Measurements from ENCODE around the gene EBNA1BP2. TPM values are rescaled to one million over a fixed set of nuclear protein-coding genes. Genes with fewer than 3 reads are reported as not detected.
"Not testable (repeated sequence)": the region's sequence is repeated elsewhere in the genome, so short reads cannot be mapped to it uniquely, and the experiment has no call there.

EBNA1BP2 gene
- 51.8 TPM for polyA plus RNA-seq (2013)

DNA sequence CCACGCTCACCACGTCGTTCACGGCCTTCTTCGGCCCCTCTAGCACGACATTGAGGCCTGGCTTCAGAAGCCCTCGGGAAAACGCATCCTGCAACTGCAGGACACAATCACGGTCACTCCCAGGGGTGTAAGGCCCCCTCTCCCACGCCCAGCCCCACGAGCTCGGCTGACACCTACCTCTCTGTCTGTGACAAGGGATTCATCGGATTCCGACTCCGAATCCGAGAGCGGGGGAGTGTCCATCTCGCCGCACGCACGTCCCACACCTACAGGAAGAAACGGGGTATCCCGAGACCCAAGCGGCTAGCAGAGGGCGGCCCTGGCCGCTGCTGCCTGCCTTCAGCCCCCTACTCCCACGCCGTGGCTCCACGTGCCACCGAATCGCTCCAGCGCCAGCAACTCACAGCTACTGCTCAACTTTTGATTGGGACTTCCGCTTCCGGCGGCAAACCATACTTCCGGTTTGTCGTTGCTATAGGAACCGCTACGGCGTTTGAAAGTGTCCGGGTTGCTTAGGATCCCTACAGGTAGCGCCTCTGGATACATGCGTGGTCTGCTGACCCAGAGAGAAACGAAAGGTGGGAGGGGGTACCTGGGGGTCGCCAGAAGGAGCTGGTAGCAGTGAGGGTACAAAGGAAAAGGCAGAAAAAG is at the start of gene EBNA1BP2, which contains the start of gene CFAP57:
Gene EBNA1BP2 (minus strand): TSS at position 415 of the 651 bp plus-strand sequence. CDS start 172 bp downstream, at position 243.
Gene CFAP57 (plus strand): TSS at position 455 of the 651 bp plus-strand sequence. CDS start 424 bp downstream, outside the sequence.
- POLR2A ChIA-PET = interaction anchor here (0.6 to 0.7 kb wide), 2 partner anchors 12 to 24 kb away, joined by 3 to 4 read pairs; no protein-coding TSS in a partner anchor
- no peaks in the 10 kb centered on the region for H3K9me3 ChIP-seq (ENCODE audit: control extremely low read depth in 1 of 5, control insufficient read depth in 4 of 5, insufficient read depth in 2 of 5, low read depth in 1 of 5, low read length in 4 of 5)
- CTCF ChIA-PET = interaction anchor here (0.6 kb wide), 1 partner anchor 228 kb away, joined by 3 read pairs; no protein-coding TSS in a partner anchor
- under 1% methylated on average over 34 of the region's 45 CpGs for WGBS (ENCODE audit: insufficient coverage)
- DNase-seq = peak; percentile 95 to 98 (median 97)
- peaks cover 0 to 3% (median 0%) of the 10 kb centered on the region in 5 experiments for H3K27me3 ChIP-seq (replicated peaks in 2 of 5; ENCODE audit: control insufficient read depth in 4 of 5, insufficient read depth in 5 of 5, low read length in 4 of 5)
- H3K4me1 ChIP-seq (ENCODE audit: control extremely low read depth in 1 of 4, control insufficient read depth in 4 of 4, insufficient read depth in 4 of 4, low read length in 3 of 4) = peaks cover 3 to 17% (median 12%) of the 10 kb centered on the region in 4 experiments
- H3K36me3 ChIP-seq (ENCODE audit: control insufficient read depth in 4 of 4, insufficient read depth in 4 of 4, low read length in 3 of 4) = peaks cover 2 to 33% (median 22%) of the 10 kb centered on the region in 4 experiments
- peak within 1 kb of the TSS; percentile 74 to 96 (median 88) for H3K4me3 ChIP-seq (ENCODE audit: control insufficient read depth in 1 of 7, extremely low read depth in 1 of 7, insufficient read depth in 4 of 7, low read depth in 2 of 7, low read length in 6 of 7)
- peak within 1 kb of the TSS; percentile 74 to 81 for H3K27ac ChIP-seq (ENCODE audit: insufficient read depth in 1 of 2, low read depth in 1 of 2, low read length in 2 of 2, poor library complexity in 1 of 2, severe bottlenecking in 2 of 2)

DNA sequence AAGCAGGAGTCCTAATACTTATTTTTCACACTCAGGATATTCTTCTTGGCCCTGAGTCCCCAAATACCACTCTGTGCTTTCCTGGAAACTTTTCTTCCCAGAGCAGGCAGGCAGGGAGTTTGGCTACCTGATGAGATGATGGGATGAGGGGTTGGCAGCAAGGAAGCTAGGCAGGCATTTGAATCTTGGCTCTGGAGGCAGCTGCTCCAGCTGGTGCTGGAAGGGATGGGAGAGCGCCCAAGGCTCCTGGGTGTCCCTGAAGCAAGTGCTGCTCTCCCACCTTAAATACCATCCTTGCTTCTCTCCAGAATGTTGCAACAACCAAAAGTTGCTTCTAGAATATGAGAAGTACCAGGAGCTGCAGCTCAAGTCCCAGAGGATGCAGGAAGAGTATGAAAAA is 49.7 kb upstream of the EBNA1BP2 start:
- DNase-seq = no peak
- Histone ChIP-seq H3K4me1 (ENCODE audit: control extremely low read depth in 1 of 4, control insufficient read depth in 4 of 4, insufficient read depth in 4 of 4, low read length in 3 of 4) (peaks cover 0 to 8% (median 2%) of the 10 kb centered on the region in 4 experiments), H3K4me3 (ENCODE audit: control insufficient read depth in 1 of 7, extremely low read depth in 1 of 7, insufficient read depth in 4 of 7, low read depth in 2 of 7, low read length in 6 of 7) (no peak overlapping the region), H3K27ac (ENCODE audit: insufficient read depth in 1 of 2, low read depth in 1 of 2, low read length in 2 of 2, poor library complexity in 1 of 2, severe bottlenecking in 2 of 2) (no peak overlapping the region), H3K27me3 (replicated peaks in 2 of 5; ENCODE audit: control insufficient read depth in 4 of 5, insufficient read depth in 5 of 5, low read length in 4 of 5) (no peaks in the 10 kb centered on the region), H3K9me3 (ENCODE audit: control extremely low read depth in 1 of 5, control insufficient read depth in 4 of 5, insufficient read depth in 2 of 5, low read depth in 1 of 5, low read length in 4 of 5) (no peaks in the 10 kb centered on the region), H3K36me3 (ENCODE audit: control insufficient read depth in 4 of 4, insufficient read depth in 4 of 4, low read length in 3 of 4) (no peaks in the 10 kb centered on the region)
- ChIA-PET POLR2A (no interaction called here), CTCF (interaction anchor here (4.1 kb wide), 1 partner anchor 192 kb away, joined by 19 read pairs; no protein-coding TSS in a partner anchor)
- WGBS (ENCODE audit: insufficient coverage) = 100% methylated on average over 1 of the region's 1 CpG

GRCh38 chr1:43220905-43221778 is 49.1 kb upstream of the EBNA1BP2 start:
- Histone ChIP-seq H3K9me3 (ENCODE audit: control extremely low read depth in 1 of 5, control insufficient read depth in 4 of 5, insufficient read depth in 2 of 5, low read depth in 1 of 5, low read length in 4 of 5) (no peaks in the 10 kb centered on the region), H3K4me3 (ENCODE audit: control insufficient read depth in 1 of 7, extremely low read depth in 1 of 7, insufficient read depth in 4 of 7, low read depth in 2 of 7, low read length in 6 of 7) (no peak overlapping the region), H3K27me3 (replicated peaks in 2 of 5; ENCODE audit: control insufficient read depth in 4 of 5, insufficient read depth in 5 of 5, low read length in 4 of 5) (no peaks in the 10 kb centered on the region), H3K36me3 (ENCODE audit: control insufficient read depth in 4 of 4, insufficient read depth in 4 of 4, low read length in 3 of 4) (no peaks in the 10 kb centered on the region), H3K4me1 (ENCODE audit: control extremely low read depth in 1 of 4, control insufficient read depth in 4 of 4, insufficient read depth in 4 of 4, low read length in 3 of 4) (peaks cover 0 to 8% (median 2%) of the 10 kb centered on the region in 4 experiments), H3K27ac (ENCODE audit: insufficient read depth in 1 of 2, low read depth in 1 of 2, low read length in 2 of 2, poor library complexity in 1 of 2, severe bottlenecking in 2 of 2) (no peak overlapping the region)
- POLR2A ChIA-PET = no interaction called here
- CTCF ChIA-PET = interaction anchor here (1.3 to 4.1 kb wide), 2 partner anchors 193 to 204 kb away, joined by 3 to 19 read pairs; no protein-coding TSS in a partner anchor
- DNase-seq = peak in 2 of 3 donors; percentile 47 to 52
- WGBS (ENCODE audit: insufficient coverage) = 63% methylated on average over 5 of the region's 7 CpGs

DNA sequence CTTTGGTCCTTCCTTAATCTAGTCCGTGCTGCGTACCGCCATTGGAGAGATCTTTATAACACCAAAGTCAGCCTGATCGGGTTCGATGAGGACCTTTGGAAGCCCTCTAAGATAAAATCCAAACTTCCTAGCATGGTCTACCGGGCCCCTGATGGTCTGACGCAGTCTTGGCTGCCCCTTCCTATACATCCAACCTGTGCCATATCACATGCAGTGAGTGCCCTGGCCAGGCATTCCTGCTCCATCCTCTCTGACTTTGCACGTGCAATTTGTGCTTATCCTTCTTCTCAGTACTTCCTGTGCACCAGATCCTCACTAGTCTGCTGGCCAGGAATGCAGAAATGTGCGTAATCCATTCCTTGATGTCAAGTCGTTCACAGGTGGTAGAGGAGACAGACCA is 45.7 kb upstream of the EBNA1BP2 start:
- H3K4me1 ChIP-seq (ENCODE audit: control extremely low read depth in 1 of 4, control insufficient read depth in 4 of 4, insufficient read depth in 4 of 4, low read length in 3 of 4) = peaks cover 0 to 8% (median 2%) of the 10 kb centered on the region in 4 experiments
- no peak overlapping the region for H3K27ac ChIP-seq (ENCODE audit: insufficient read depth in 1 of 2, low read depth in 1 of 2, low read length in 2 of 2, poor library complexity in 1 of 2, severe bottlenecking in 2 of 2)
- WGBS (ENCODE audit: insufficient coverage) = 85% methylated on average over 8 of the region's 10 CpGs
- no peak overlapping the region for H3K4me3 ChIP-seq (ENCODE audit: control insufficient read depth in 1 of 7, extremely low read depth in 1 of 7, insufficient read depth in 4 of 7, low read depth in 2 of 7, low read length in 6 of 7)
- H3K36me3 ChIP-seq (ENCODE audit: control insufficient read depth in 4 of 4, insufficient read depth in 4 of 4, low read length in 3 of 4) = no peaks in the 10 kb centered on the region
- H3K9me3 ChIP-seq (ENCODE audit: control extremely low read depth in 1 of 5, control insufficient read depth in 4 of 5, insufficient read depth in 2 of 5, low read depth in 1 of 5, low read length in 4 of 5) = no peaks in the 10 kb centered on the region
- ChIA-PET POLR2A (no interaction called here), CTCF (no interaction called here)
- DNase-seq = no peak
- H3K27me3 ChIP-seq (replicated peaks in 2 of 5; ENCODE audit: control insufficient read depth in 4 of 5, insufficient read depth in 5 of 5, low read length in 4 of 5) = no peaks in the 10 kb centered on the region

- Histone ChIP-seq H3K9me3 (ENCODE audit: control extremely low read depth in 1 of 5, control insufficient read depth in 4 of 5, insufficient read depth in 2 of 5, low read depth in 1 of 5, low read length in 4 of 5) (no peaks in the 10 kb centered on the region), H3K27me3 (replicated peaks in 2 of 5; ENCODE audit: control insufficient read depth in 4 of 5, insufficient read depth in 5 of 5, low read length in 4 of 5) (no peaks in the 10 kb centered on the region), H3K4me3 (ENCODE audit: control insufficient read depth in 1 of 7, extremely low read depth in 1 of 7, insufficient read depth in 4 of 7, low read depth in 2 of 7, low read length in 6 of 7) (no peak overlapping the region), H3K27ac (ENCODE audit: insufficient read depth in 1 of 2, low read depth in 1 of 2, low read length in 2 of 2, poor library complexity in 1 of 2, severe bottlenecking in 2 of 2) (no peak overlapping the region), H3K4me1 (ENCODE audit: control extremely low read depth in 1 of 4, control insufficient read depth in 4 of 4, insufficient read depth in 4 of 4, low read length in 3 of 4) (no peaks in the 10 kb centered on the region), H3K36me3 (ENCODE audit: control insufficient read depth in 4 of 4, insufficient read depth in 4 of 4, low read length in 3 of 4) (no peaks in the 10 kb centered on the region)
- WGBS (ENCODE audit: insufficient coverage) = 75% methylated on average over 4 of the region's 7 CpGs
- DNase-seq = no peak
- CTCF ChIA-PET = interaction anchor here (0.6 to 2.8 kb wide), 3 partner anchors 12 to 200 kb away, joined by 3 to 9 read pairs (median 3); no protein-coding TSS in a partner anchor
- POLR2A ChIA-PET = no interaction called here
Observed at GRCh38 chr1:43214501-43215444, 42.7 kb upstream of the EBNA1BP2 start.

DNA sequence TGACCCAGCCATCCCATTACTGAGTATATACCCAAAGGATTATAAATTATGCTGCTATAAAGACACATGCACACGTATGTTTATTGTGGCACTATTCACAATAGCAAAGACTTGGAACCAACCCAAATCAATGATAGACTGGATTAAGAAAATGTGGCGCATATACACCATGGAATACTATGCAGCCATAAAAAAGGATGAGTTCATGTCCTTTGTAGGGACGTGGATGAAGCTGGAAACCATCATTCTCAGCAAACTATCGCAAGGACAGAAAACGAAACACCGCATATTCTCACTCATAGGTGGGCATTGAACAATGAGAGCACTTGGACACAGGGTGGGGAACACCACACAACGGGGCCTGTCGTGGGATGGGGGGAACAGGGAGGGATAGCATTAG is 36.2 kb upstream of the EBNA1BP2 start:
- H3K4me1 ChIP-seq (ENCODE audit: control extremely low read depth in 1 of 4, control insufficient read depth in 4 of 4, insufficient read depth in 4 of 4, low read length in 3 of 4) = peaks cover 3 to 15% (median 12%) of the 10 kb centered on the region in 4 experiments
- DNase-seq; H3K27me3 ChIP-seq (replicated peaks in 2 of 5; ENCODE audit: control insufficient read depth in 4 of 5, insufficient read depth in 5 of 5, low read length in 4 of 5); POLR2A ChIA-PET; H3K27ac ChIP-seq (ENCODE audit: insufficient read depth in 1 of 2, low read depth in 1 of 2, low read length in 2 of 2, poor library complexity in 1 of 2, severe bottlenecking in 2 of 2); H3K9me3 ChIP-seq (ENCODE audit: control extremely low read depth in 1 of 5, control insufficient read depth in 4 of 5, insufficient read depth in 2 of 5, low read depth in 1 of 5, low read length in 4 of 5); H3K4me3 ChIP-seq (ENCODE audit: control insufficient read depth in 1 of 7, extremely low read depth in 1 of 7, insufficient read depth in 4 of 7, low read depth in 2 of 7, low read length in 6 of 7); H3K36me3 ChIP-seq (ENCODE audit: control insufficient read depth in 4 of 4, insufficient read depth in 4 of 4, low read length in 3 of 4); CTCF ChIA-PET: not testable (repeated sequence)
- WGBS (ENCODE audit: insufficient coverage) = no CpG with 5 or more reads among the region's 8 CpGs
